ENCODE results near the gene RAI14.

RAI14 gene

DNA sequence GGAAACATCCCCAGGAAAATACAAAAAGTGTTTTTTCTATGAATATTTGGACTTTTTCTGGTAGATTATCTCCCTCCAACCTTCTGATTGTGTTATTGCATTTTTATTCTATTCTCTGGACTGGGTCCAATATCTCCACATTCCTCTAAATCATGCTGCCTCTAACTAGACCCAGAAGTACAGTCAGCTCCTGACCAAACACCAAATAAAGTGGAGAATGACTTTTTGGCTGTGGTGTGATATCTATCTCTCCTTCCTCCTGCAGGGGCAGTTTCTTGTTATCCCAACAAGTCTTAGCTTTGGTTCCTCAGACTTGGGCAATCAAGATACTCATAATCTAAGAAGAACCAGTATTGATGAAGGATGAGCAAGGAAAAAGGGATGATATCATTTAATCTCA is 3.2 kb upstream of the RAI14 start:
- TF ChIP-seq JUND (IDR thresholded peaks at IDR 0.05; ENCODE audit: low read depth): no peak
- in situ Hi-C loops (cut with HindIII; ENCODE audit: low pct_unique_long_range_greater_than_20kb, low sequenced_read_pairs): no loop called here
- no peak for DNase-seq (ENCODE audit: low read depth in 1 of 2, low spot score in 1 of 2)

DNA sequence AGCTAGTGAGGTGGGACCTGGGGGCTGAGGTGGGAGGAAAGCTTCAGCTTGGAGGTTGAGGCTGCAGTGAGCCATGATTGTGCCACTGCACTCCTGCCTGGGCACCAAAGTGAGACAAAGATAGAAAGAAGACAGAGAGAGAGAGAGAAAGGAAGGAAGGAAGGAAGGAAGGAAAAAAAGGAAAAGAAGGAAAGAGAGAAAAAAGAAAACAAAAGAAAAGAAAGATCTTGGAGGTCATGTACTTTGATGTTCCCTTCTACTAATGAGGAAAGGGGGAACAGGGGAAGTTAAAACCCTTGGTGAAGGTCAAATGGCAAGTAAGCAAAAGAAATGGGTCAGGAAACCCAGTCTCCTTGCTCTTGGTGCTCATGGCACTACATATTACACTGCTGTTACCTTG is 2.4 kb upstream of the RAI14 start:
- no peak for DNase-seq (ENCODE audit: low read depth in 1 of 2, low spot score in 1 of 2)
- TF ChIP-seq JUND (IDR thresholded peaks at IDR 0.05; ENCODE audit: low read depth): no peak
- in situ Hi-C loops (cut with HindIII; ENCODE audit: low pct_unique_long_range_greater_than_20kb, low sequenced_read_pairs): no loop called here

DNA sequence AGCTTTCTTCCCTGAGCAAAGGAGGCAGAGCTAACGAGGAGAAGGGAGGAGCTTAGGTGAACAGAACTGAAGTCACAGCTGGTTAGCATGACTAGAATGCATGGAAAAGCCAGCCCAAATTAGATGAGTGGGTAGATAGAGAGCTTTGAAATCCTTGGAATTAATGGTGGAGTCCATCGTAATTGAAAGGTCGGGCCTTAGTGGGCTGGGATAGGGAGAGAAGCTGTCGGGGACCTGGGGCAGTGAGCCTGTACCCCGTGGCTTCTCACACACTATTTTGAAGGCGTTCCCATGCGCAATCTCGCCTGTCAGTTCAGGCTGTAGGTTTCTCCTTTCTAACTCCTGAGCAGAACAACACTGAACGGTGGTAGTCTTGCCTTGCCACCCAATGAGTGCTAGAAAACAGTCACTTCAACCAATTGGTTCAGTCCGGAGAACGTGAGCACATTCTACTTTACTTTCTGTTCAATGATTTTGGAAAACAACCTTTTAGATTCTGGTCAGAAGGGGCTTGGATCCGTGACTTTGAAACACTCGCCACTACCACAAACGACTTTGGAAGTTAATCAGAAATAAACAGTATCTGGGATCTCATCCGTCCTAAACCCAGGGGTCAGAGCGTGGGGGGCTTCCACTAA is 655 bp upstream of the RAI14 start:
- TF ChIP-seq JUND (IDR thresholded peaks at IDR 0.05; ENCODE audit: low read depth): no peak
- in situ Hi-C loops (cut with HindIII; ENCODE audit: low pct_unique_long_range_greater_than_20kb, low sequenced_read_pairs): no loop called here
- DNase-seq (ENCODE audit: low read depth in 1 of 2, low spot score in 1 of 2): peak; percentile 70 to 79

DNA sequence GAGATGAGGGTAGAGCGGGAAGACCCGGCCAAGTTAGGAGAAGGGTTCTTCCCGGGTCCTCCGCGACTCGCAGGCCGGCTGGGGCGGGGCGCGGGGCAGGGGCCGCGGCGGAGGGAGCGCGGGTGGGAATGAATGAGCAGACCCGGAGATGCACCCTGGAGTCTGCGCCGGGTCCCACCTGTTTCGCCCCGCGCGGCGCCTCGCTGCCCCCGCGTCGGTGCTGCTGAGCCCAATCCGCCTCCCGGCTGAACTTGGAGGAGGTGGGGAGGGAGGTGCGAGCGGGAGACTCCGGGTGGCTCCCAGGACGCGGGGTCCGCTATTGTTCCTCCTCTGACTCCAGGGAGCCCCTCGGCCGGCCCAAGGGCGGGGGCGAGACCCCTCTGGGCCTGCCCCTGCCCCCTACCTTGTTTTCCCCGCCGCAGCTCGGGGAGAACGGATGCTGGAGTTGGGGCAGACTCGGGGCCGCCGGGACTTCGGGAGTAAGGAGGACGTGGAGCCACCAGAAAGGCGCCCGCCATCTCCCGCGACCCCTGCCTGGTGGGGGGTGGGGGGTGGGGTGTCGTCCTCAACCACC is 659 bp downstream of the RAI14 start:
- TF ChIP-seq JUND (IDR thresholded peaks at IDR 0.05; ENCODE audit: low read depth): no peak
- peak; percentile 24 to 37 for DNase-seq (ENCODE audit: low read depth in 1 of 2, low spot score in 1 of 2)
- in situ Hi-C loops (cut with HindIII; ENCODE audit: low pct_unique_long_range_greater_than_20kb, low sequenced_read_pairs): no loop called here

DNA sequence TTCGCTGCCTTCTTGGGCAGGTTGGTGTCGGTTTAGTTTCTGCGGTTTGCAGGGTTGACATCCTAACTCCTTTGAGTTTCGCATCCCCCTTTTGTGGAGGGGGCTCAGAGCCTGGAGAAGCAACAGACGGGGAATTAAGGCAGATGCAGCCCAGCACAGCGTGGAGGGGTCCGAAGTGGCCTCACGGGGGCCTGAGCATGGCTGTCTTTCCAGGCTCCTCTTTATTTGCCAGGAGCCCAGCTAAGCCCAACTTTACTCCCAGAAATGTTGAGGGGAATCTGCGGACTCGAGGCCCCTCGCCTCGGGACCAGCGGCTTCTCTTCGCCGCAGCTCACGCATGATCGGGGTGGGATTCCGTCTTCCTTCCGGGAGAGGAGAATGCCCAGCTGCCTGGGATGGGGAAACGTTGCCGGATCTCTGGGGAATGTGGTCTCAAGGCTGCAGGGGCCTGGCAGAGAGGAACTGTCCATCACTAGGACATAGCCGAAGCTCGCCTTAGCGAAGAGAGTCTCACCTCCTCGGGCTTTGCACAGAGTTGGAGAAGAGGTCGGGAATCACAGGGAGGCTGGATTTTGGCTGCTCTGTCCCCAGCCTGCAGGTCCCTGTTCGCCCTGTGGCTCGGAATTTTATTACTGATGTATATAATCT is 1.3 kb downstream of the RAI14 start:
- TF ChIP-seq JUND (IDR thresholded peaks at IDR 0.05; ENCODE audit: low read depth): no peak
- in situ Hi-C loops (cut with HindIII; ENCODE audit: low pct_unique_long_range_greater_than_20kb, low sequenced_read_pairs): no loop called here
- DNase-seq (ENCODE audit: low read depth in 1 of 2, low spot score in 1 of 2): peak; percentile 18 to 28

DNA sequence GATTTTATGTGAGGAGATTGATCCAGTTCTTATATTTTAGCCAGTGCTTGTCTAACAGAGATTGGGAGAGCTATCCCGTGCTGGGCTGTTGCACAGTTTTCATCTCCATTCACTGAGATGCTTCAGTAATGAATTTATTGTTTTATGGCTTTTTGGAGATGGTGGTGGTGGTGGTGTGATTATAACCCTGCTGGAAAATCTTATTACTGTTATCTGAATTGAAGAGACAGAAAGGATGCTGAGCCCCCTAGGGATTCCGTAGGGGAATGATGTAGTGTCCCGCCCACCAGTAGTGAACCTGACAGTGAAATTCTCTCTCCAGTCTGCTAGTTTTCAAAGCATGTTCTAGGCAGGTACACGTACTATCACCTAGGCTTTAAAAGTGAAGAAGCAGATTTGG is 1.9 kb downstream of the RAI14 start:
- no peak for DNase-seq (ENCODE audit: low read depth in 1 of 2, low spot score in 1 of 2)
- in situ Hi-C loops (cut with HindIII; ENCODE audit: low pct_unique_long_range_greater_than_20kb, low sequenced_read_pairs): no loop called here
- TF ChIP-seq JUND (IDR thresholded peaks at IDR 0.05; ENCODE audit: low read depth): no peak

DNA sequence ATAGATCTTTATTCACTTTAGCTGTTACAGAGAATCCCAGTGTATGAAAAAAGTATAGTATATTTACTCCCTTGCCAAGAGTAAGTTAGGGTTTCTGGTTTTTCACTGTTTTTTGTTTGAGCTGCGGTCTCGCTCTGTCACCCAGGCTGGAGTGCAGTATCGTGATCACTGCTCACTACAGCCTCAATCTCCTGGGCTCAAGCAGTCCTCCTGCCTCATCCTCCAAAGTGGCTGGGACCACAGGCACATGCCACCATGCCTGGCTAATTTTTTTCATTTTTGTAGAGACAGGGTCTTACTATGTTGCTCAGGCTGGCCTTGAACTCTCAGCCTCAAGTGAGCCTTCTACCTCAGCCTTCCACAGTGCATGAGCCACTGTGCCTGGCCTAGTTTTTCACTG is 3.0 kb downstream of the RAI14 start:
- no peak for TF ChIP-seq JUND (IDR thresholded peaks at IDR 0.05; ENCODE audit: low read depth)
- in situ Hi-C loops (cut with HindIII; ENCODE audit: low pct_unique_long_range_greater_than_20kb, low sequenced_read_pairs): no loop called here
- DNase-seq (ENCODE audit: low read depth in 1 of 2, low spot score in 1 of 2): no peak

DNA sequence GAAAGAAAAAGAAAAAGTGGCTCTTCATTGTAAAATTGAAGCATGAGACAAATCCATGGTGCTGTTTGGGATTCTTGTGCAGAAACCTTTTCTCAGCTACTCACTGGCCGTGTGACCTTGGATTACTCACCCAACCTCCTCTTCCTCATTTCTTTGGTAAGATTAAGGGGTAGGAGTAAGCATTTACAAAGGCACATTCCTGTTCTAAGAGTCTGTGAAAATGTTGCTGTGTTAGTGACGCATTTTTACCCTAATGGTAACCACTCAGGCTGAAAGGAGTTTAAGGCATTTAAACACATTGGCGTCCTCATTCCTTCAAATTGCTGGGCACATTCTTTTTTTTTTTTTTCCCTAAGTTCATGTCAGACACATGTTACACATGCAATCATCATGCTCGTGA is 4.3 kb downstream of the RAI14 start:
- DNase-seq (ENCODE audit: low read depth in 1 of 2, low spot score in 1 of 2): no peak
- in situ Hi-C loops (cut with HindIII; ENCODE audit: low pct_unique_long_range_greater_than_20kb, low sequenced_read_pairs): no loop called here
- no peak for TF ChIP-seq JUND (IDR thresholded peaks at IDR 0.05; ENCODE audit: low read depth)

DNA sequence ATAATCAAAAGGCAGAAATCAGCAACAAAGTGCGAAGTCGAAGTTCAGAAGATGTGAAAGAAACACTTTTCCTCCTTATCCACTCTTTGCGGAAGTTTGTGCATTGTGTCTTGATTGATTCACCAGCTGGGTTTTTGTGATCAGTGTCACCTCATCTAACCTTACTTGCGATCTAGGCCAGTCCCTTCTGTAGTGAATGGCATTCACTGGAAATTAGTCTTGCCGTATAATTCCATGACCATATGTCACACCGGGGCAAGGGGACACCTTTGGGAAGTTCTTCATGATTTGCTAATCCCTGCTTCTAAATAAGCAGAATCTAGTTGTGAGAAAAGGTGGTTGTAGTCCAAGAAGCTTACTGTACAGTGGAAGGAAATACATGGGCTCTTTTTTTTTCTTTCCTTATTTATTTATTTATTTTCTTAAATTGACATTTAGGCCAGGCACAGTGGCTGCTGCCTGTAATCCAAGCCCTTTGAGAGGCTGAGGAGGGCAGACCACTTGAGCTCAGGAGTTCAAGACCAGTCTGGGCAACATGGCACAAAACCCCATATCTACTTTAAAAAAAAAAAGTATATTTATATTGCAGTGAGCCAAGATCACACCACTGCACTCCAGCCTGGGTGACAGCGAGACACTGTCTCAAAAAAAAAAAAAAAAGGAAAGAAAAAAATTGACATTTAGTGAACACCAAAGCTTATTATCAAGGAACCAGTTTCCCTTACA is 7.8 kb downstream of the RAI14 start:
- no peak for TF ChIP-seq JUND (IDR thresholded peaks at IDR 0.05; ENCODE audit: low read depth)
- DNase-seq (ENCODE audit: low read depth in 1 of 2, low spot score in 1 of 2): no peak
- in situ Hi-C loops (cut with HindIII; ENCODE audit: low pct_unique_long_range_greater_than_20kb, low sequenced_read_pairs): no loop called here

DNA sequence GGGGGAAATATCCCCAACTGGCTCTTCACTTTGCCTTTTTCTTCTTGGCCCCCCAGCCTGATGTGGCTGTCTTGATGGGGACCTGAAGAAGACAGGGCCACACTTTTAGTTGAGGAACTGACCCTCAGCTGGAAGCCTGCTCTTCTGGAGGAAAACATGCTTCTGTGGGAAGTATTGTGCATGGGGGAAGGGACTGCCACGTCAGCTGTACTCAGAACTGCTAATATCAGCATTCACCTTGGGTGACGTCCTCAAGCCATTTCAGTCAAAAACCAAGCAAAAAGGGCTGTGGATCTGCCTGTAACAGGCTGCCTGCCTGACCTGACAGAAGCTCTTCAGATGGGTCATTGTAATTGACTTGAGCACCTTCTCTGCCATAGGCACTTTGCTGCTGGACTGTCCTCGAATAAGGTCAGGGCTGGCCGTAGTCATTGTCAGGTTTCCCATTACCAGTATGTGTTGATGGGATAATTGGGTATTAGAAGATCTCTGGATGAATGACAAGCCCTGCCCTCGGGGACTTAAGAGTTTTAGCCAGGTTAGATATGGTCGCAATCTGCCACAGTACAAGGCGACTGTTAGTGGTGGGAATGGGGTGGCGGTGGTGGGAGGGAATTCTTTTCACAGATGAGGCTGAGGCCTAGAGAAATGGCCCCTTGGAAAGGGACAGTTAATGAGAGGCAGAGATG is 10.4 kb downstream of the RAI14 start:
- in situ Hi-C loops (cut with HindIII; ENCODE audit: low pct_unique_long_range_greater_than_20kb, low sequenced_read_pairs): no loop called here
- DNase-seq (ENCODE audit: low read depth in 1 of 2, low spot score in 1 of 2): no peak
- no peak for TF ChIP-seq JUND (IDR thresholded peaks at IDR 0.05; ENCODE audit: low read depth)

DNA sequence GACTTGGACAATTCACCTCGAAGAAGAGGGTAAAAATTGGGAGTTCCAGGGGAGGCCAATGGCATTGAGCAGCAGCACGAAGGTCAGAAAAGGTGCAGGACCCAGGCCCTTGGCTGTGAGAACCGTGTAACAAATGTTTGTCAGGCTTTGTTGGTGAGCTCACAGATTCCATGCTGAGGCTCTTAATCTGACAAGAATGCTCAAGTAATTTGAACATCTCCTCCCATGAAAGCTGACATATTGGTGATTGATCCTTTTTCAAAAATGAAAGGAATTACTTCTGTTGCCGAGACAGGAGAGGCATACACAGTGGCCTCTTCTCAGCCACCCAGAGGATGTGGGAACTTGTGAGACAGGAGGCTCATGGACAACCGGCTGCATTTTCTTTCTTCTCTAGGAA is 11.6 kb downstream of the RAI14 start:
- in situ Hi-C loops (cut with HindIII; ENCODE audit: low pct_unique_long_range_greater_than_20kb, low sequenced_read_pairs): no loop called here
- no peak for DNase-seq (ENCODE audit: low read depth in 1 of 2, low spot score in 1 of 2)
- no peak for TF ChIP-seq JUND (IDR thresholded peaks at IDR 0.05; ENCODE audit: low read depth)

DNA sequence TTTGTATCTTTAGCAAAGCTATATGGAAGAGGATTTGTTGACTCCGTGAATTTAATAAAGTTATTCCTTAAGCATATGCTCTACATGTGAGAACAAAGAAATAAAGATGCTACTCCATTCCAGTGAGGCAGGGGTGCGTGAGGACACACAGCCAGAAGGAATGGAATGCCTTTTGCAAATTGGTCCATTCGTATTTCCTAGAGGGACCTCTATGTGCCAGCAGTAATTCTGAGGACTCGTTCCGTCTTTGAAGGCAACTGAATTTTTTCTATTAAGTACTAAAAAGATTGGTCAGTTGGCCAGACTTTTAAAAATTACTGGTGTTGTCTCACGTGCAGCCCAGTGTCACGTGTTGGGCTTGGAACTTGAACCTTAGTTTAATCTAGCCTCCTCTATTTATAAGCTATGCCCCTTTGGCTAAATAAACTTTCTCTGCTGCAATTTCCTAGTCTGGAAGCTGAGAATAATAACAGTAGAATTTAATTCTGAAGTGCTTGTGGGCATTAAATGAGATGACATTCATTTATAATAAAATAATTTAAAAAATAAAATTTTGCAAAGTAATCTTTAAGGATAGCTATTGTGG is 13.9 kb downstream of the RAI14 start:
- in situ Hi-C loops (cut with HindIII; ENCODE audit: low pct_unique_long_range_greater_than_20kb, low sequenced_read_pairs): no loop called here
- DNase-seq (ENCODE audit: low read depth in 1 of 2, low spot score in 1 of 2): no peak
- no peak for TF ChIP-seq JUND (IDR thresholded peaks at IDR 0.05; ENCODE audit: low read depth)

Data from T47D (cell line).